HepG2 (cell line): ENCODE data around the gene MAJIN.

ENCODE experiments used
- EZH2 ChIP-seq: conservative IDR thresholded peaks from 2 replicates; pipeline ENCODE4 v1.6.1; 2012; ENCODE audit warnings: mild to moderate bottlenecking, low read depth, low read length, moderate library complexity
- KDM5A ChIP-seq: fragments of 200-600 bp; sonication (generic); IDR thresholded peaks from 2 replicates; pipeline ENCODE4 v1.7.0; 2018; ENCODE audit warnings: antibody characterized with exemption, mild to moderate bottlenecking, low read length, borderline replicate concordance
- MYNN ChIP-seq: sonication (generic); formaldehyde crosslinking; IDR thresholded peaks from 2 replicates; pipeline ENCODE4 v1.4.0; 2020; ENCODE audit warnings: mild to moderate bottlenecking, low read depth, missing genetic modification reagents
- SMAD1 ChIP-seq: sonication (generic); formaldehyde crosslinking; IDR thresholded peaks from 2 replicates; pipeline ENCODE4 v1.4.0; 2020; ENCODE audit warnings: missing genetic modification reagents, low read depth, mild to moderate bottlenecking, borderline replicate concordance
- STAG1 ChIP-seq: sonication (generic); formaldehyde crosslinking; IDR thresholded peaks from 2 replicates; pipeline ENCODE4 v1.4.0; 2020; ENCODE audit warnings: missing genetic modification reagents
- SYNCRIP ChIP-seq: fragments of 200-400 bp; formaldehyde crosslinking; IDR thresholded peaks from 2 replicates; pipeline ENCODE4 v1.6.1; 2018; ENCODE audit warnings: mild to moderate bottlenecking, low read depth, low read length; ENCODE audit not compliant: insufficient read depth
- ZNF333 ChIP-seq: sonication (generic); formaldehyde crosslinking; IDR thresholded peaks from 2 replicates; pipeline ENCODE4 v1.4.0; 2020; ENCODE audit warnings: mild to moderate bottlenecking, missing genetic modification reagents, borderline replicate concordance

DNA sequence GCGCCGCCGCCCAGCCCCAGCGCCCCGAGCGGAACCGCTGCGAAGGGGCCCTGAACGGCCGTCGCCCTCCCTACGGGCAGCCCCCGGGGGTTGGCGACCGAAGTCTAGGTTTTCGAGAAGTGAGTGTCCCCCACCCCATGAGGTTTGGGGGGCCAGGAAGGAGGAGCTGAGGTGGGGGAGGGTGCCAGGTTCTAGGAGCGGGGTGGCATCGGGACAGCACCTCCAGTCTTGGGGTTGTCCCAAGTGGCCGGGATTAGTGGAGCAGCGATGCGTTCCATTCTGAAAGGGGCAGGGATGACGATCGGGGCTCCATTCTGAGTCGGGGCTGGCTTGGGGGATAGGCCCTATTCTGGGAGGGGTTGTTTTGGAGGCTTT lies 47.0 kb downstream of the MAJIN start:
- TF ChIP-seq EZH2, result no peak
- TF ChIP-seq SYNCRIP, result no peak
- TF ChIP-seq SMAD1 (CRISPR knock-in tag), result no peak
- TF ChIP-seq ZNF333 (CRISPR knock-in tag), result no peak
- TF ChIP-seq MYNN (CRISPR knock-in tag), result no peak
- no peak for TF ChIP-seq KDM5A
- no peak for TF ChIP-seq STAG1
